Activated CD8-positive, alpha-beta T cell treated with anti-CD3 and anti-CD28 coated beads for 36 hours (primary cell): ENCODE results near the gene KCNN1. TPM values are rescaled to one million over a fixed set of nuclear protein-coding genes. Genes with fewer than 3 reads are reported as not detected.

ENCODE experiments used
- ATAC-seq: fragments of 200-7000 bp; cut with Tn5 transposase; one replicate; pipeline ENCODE4 v1.10.0; 2021; ENCODE audit warnings: mild to moderate bottlenecking, moderate library complexity
- CTCF ChIA-PET: fragments of 350-600 bp; sonication (Branson Sonifier 250); formaldehyde crosslinking; loops from one replicate; lab custom pipeline; 2021; ENCODE audit warnings: antibody characterized with exemption; lab: Charles Lee
- POLR2A ChIA-PET: fragments of 350-600 bp; sonication (Branson Sonifier 250); formaldehyde crosslinking; loops from one replicate; lab custom pipeline; 2021; ENCODE audit warnings: antibody characterized with exemption; lab: Charles Lee
- DNase-seq: peaks from one replicate; pipeline ENCODE4 v3.0.0-alpha.2; 2020
- H3K27ac Mint-ChIP-seq: one replicate; pipeline ENCODE4 v1.8.0; 2021; ENCODE audit warnings: mild to moderate bottlenecking, mixed read lengths
- H3K27me3 Mint-ChIP-seq: one replicate; pipeline ENCODE4 v1.8.0; 2021; ENCODE audit warnings: mixed read lengths
- H3K36me3 Mint-ChIP-seq: one replicate; pipeline ENCODE4 v1.8.0; 2021; ENCODE audit warnings: low read depth, mixed read lengths
- H3K4me1 Mint-ChIP-seq: one replicate; pipeline ENCODE4 v1.8.0; 2021; ENCODE audit warnings: low read depth, mixed read lengths
- H3K4me3 Mint-ChIP-seq: one replicate; pipeline ENCODE4 v1.8.0; 2021; ENCODE audit warnings: mild to moderate bottlenecking, moderate library complexity, mixed read lengths
- H3K9me3 Mint-ChIP-seq: one replicate; pipeline ENCODE4 v1.8.0; 2021; ENCODE audit warnings: mixed read lengths
- intact Hi-C: fragments of 100-400 bp; cut with micrococcal nuclease; formaldehyde crosslinking; loops from one replicate; pipeline ENCODE4 v1.10.0; 2022
- total RNA-seq, 2 experiments: library from RNA; stranded (reverse); gene quantifications; one replicate each; pipeline ENCODE4 v1.2.3, GENCODE V29; 2021
- TF ChIP-seq, protein P1 (sequence below): fragments of 200-600 bp; IDR thresholded peaks from one replicate; pipeline ENCODE4 v1.8.0; 2022; ENCODE audit warnings: antibody characterized with exemption, mild to moderate bottlenecking

Gene KCNN1
- total RNA-seq, 2 experiments from 2014 or later = 0.25 to 1.7 TPM

DNA sequence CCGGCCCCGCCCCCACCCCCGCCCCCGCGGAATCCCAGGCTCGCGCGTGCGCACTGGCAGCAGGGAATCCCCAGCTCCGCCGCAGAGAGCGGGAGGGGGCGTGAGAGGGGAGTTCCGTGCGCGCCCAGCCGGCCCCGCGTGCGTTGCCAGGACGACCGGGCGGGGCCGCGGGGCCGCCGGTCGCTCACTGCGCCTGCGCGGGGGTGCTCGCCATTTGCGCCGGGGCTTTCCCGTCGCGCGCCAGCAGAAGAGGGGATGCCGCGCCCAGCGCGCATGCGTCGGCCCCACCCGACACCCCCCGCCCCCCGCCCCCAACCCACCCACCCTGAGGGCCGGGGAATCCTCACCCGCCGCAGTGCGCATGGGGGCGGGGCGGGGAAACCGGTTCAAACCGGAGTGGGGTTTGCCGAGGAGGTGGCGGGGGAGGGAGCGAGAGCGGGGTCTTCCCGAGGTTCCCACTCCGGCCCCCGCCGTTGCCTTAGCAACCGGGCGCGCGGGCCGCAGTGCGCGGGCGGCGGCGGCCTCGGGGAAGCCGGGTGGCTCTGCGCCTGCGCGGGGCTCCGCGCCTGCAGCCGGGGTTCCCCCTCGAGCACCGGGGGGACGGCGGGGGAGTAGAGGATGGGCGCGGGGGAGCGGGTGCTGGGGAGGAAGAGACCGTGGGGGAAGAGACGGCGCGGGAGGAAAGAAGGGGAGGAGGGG is 18.9 kb upstream of the KCNN1 start:
- POLR2A ChIA-PET = interaction anchor here (1.0 to 4.7 kb wide), 5 partner anchors 10 to 87 kb away, joined by 3 to 23 read pairs (median 5); partner anchors contain the start of gene CCDC124
- Mint-ChIP-seq H3K4me1 (peaks cover 53% of the 10 kb centered on the region), H3K27ac (no peak overlapping the region), H3K27me3 (peaks cover 34% of the 10 kb centered on the region), H3K4me3 (peak overlapping the region; percentile 77), H3K36me3 (peaks cover 5% of the 10 kb centered on the region), H3K9me3 (no peaks in the 10 kb centered on the region)
- ATAC-seq (peak; percentile 68), DNase-seq (peak; percentile 95)
- TF ChIP-seq, protein P1, sequence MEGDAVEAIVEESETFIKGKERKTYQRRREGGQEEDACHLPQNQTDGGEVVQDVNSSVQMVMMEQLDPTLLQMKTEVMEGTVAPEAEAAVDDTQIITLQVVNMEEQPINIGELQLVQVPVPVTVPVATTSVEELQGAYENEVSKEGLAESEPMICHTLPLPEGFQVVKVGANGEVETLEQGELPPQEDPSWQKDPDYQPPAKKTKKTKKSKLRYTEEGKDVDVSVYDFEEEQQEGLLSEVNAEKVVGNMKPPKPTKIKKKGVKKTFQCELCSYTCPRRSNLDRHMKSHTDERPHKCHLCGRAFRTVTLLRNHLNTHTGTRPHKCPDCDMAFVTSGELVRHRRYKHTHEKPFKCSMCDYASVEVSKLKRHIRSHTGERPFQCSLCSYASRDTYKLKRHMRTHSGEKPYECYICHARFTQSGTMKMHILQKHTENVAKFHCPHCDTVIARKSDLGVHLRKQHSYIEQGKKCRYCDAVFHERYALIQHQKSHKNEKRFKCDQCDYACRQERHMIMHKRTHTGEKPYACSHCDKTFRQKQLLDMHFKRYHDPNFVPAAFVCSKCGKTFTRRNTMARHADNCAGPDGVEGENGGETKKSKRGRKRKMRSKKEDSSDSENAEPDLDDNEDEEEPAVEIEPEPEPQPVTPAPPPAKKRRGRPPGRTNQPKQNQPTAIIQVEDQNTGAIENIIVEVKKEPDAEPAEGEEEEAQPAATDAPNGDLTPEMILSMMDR = no peak
- CTCF ChIA-PET = interaction anchor here (0.7 to 10.0 kb wide), 6 partner anchors 10 to 140 kb away, joined by 3 to 90 read pairs (median 6); partner anchors contain the start of gene CCDC124
- intact Hi-C loops = loop anchor here (2.0 kb wide), 1 partner anchor 49 kb away; no protein-coding TSS in a partner anchor

DNA sequence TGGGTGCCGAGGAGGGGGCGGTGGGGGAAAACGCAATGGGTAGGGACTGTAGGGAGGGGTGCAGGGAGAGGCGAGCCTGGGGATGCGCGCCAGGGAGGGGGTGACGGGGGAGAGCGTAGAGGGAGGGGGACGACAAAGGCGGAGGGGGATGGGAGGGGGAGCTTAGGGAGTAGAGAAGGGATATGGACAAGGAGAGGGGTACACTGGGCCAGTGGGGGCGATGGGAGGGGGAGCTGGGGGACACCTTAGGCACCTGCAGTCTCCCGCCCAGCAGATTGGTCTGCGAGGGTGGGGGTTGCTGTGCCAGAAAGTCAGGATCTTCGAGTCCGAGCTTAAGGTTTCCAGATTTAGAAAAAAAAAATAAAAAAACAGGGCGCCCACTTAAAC is 18.4 kb upstream of the KCNN1 start:
- TF ChIP-seq, protein P1 = no peak
- peak overlapping the region; percentile 60 for H3K4me3 Mint-ChIP-seq
- CTCF ChIA-PET = interaction anchor here (0.8 to 10.0 kb wide), 5 partner anchors 11 to 331 kb away, joined by 3 to 90 read pairs (median 3); no protein-coding TSS in a partner anchor
- intact Hi-C loops = no loop called here
- H3K27ac Mint-ChIP-seq = no peak overlapping the region
- DNase-seq (peak; percentile 66), ATAC-seq (peak; percentile 1)
- H3K4me1 Mint-ChIP-seq = peaks cover 53% of the 10 kb centered on the region
- POLR2A ChIA-PET = interaction anchor here (1.1 to 2.9 kb wide), 3 partner anchors 9 to 89 kb away, joined by 4 to 7 read pairs (median 7); partner anchors contain the start of gene RPL18A
- peaks cover 5% of the 10 kb centered on the region for H3K36me3 Mint-ChIP-seq
- H3K27me3 Mint-ChIP-seq = peaks cover 38% of the 10 kb centered on the region
- no peaks in the 10 kb centered on the region for H3K9me3 Mint-ChIP-seq

DNA sequence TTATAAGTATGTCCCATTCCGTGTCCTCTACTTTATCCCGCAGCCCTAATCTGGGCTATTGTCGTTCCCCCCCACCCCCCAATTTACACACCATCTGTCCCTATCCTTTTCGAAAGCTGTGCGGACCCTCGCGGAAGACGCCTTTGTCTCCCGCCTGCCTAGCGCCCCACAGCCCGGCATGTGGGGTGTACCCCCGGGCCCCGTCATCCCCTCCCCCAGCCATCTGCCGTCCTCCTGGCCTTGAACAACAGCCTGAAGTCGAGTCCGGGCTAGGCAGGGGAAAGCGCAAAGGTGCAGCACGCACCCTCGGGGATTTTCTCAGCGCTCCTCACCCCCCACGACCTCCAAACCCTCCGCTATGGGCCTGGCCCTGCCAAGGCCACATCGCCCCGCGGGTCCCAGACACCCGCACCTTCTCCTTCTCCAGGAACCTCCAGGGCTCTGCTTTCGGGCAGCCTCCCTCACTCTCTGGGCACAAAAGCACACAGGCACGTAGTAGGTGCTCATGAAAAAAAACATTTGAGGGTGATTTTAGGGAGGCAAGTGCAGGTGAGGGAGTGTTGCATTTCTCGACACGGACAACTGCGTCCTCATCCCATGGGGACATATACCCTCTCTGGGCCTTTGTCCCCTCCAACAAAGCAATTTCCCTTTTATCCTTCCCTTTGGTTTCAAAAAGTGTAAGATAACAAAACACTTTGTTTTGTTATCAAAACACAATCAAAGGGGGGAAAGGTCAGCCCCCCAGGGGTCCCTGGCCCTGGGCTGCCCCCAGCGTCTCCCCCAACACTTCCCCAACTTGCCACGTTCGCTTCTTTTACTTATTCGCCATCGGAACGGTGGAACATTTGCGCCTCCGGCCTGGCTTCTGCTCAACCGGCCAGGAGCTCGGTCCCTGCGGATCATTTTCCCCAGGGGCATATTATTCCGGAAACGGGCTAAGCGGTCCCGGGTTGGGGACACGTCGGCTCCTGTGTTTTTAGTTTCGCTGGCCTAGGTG is 17.7 kb upstream of the KCNN1 start:
- H3K27me3 Mint-ChIP-seq = peaks cover 44% of the 10 kb centered on the region
- peaks cover 3% of the 10 kb centered on the region for H3K36me3 Mint-ChIP-seq
- intact Hi-C loops = no loop called here
- TF ChIP-seq, protein P1 = no peak
- ATAC-seq (no peak), DNase-seq (peak; percentile 66)
- H3K27ac Mint-ChIP-seq = peak overlapping the region; percentile 10
- peaks cover 53% of the 10 kb centered on the region for H3K4me1 Mint-ChIP-seq
- POLR2A ChIA-PET = interaction anchor here (0.8 to 2.3 kb wide), 4 partner anchors 8 to 90 kb away, joined by 3 to 7 read pairs (median 4); partner anchors contain the start of gene RPL18A
- no peaks in the 10 kb centered on the region for H3K9me3 Mint-ChIP-seq
- H3K4me3 Mint-ChIP-seq = peak overlapping the region; percentile 60
- CTCF ChIA-PET = interaction anchor here (0.7 to 10.0 kb wide), 7 partner anchors 11 to 330 kb away, joined by 3 to 90 read pairs (median 3); partner anchors contain the start of gene SLC5A5

DNA sequence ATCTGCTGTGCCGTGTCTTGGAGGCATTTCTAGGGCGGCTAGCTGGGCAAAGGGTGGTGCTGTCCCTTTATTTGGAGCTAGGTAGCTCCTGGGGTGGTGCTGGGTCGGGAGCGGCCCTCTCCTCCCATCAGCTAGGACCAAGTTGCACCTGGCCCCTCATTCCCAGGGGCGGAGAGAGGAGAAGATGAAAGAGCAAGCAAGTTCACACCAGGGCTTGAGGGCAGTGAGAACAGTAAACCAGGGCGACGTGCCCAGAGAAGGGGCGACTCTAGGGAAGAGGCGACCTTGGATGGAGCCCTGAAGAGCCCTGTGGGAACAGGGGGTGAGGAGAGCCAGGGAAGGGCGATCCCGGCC is 17.0 kb upstream of the KCNN1 start:
- DNase-seq = peak; percentile 25
- H3K4me1 Mint-ChIP-seq = peaks cover 53% of the 10 kb centered on the region
- ChIA-PET POLR2A (interaction anchor here (0.8 to 2.3 kb wide), 3 partner anchors 45 to 90 kb away, joined by 3 to 7 read pairs (median 3); partner anchors contain the start of gene RPL18A), CTCF (interaction anchor here (0.7 to 10.0 kb wide), 5 partner anchors 12 to 79 kb away, joined by 3 to 90 read pairs (median 4); partner anchors contain the start of gene SLC5A5)
- H3K36me3 Mint-ChIP-seq = no peaks in the 10 kb centered on the region
- peak overlapping the region; percentile 66 for H3K27ac Mint-ChIP-seq
- TF ChIP-seq, protein P1 = no peak
- H3K4me3 Mint-ChIP-seq = peak overlapping the region; percentile 60
- no peak for ATAC-seq
- H3K27me3 Mint-ChIP-seq = peaks cover 44% of the 10 kb centered on the region
- intact Hi-C loops = no loop called here
- no peaks in the 10 kb centered on the region for H3K9me3 Mint-ChIP-seq
